ENCODE measurements around the gene INPP1.
"Not testable (repeated sequence)": the region's sequence is repeated elsewhere in the genome, so short reads cannot be mapped to it uniquely, and the experiment has no call there.

Gene INPP1

DNA sequence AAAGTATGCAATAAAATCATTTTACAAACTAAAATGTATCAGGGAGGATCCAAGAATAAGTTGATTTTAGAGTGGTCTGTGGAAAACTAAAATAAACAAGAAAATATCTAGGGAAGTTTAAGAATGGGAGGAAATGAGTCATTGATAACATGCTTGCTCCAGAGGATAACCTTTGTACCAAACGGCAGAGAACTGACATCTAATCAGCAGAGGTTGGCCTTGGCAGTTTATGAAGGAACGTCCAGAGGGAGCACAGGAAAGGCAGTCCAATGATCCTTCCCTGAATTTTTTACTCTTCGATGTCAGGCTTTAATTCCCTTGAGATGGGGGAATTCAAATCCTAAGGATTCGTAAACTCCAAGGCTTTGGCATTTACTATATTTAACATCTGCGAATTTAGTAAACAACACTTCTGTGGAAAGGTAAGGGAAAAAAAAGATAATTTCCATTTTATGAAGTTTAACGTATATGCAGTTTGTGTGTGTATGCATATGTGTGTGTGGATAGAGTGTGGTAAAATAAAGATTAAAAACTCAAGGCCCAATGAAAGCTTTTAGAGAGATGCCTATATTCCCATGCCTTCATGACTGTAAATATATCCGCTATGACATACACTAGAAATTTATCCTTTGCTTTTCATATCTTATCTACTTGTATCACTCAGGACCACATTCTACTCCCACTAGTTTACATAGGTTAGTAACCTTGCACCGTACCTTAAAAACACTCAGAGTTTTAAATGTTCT lies 8.7 kb upstream of the INPP1 start:
- DNase-seq = no peak

DNA sequence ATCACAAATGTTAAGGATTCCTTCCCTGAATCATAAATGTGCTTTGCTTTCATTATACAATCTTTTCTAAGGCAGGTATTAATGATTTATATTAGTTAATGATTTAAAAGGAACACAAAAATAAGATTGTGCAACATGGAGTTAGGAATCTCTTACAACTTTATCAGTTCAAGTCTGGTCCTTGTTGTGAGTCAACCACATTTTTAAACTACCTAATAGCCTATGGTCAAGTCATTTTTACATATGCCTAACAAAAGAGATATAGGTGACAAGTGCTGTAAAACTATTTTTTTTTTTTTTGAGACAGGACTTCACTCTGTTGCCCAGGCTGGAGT lies 8.2 kb upstream of the INPP1 start:
- no peak for DNase-seq

- DNase-seq = not testable (repeated sequence)
Measured at GRCh38 chr2:190335584-190335983, 7.8 kb upstream of the INPP1 start.

- DNase-seq = no peak
Measured at GRCh38 chr2:190336420-190336819, 7.0 kb upstream of the INPP1 start.

- DNase-seq = no peak
Measured at GRCh38 chr2:190338453-190338852, 4.9 kb upstream of the INPP1 start.

DNA sequence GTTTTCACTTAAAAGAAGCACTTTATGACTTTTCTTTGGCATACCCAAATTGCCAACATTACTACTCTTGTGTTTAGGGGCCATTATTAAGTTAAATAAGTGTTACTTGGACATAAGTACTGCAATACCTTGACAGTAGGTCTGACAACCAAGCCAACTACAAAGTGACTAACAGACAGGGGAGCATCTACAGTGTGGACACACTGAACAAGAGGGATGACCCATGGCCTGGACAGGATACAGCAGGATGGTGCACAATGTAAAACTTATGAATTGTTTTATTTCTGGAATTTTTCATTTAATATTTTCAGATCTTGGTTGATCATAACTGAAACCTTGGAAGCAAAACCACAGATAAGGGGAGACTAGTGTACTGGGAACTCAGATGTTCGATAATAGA lies 4.0 kb upstream of the INPP1 start:
- DNase-seq = no peak

DNA sequence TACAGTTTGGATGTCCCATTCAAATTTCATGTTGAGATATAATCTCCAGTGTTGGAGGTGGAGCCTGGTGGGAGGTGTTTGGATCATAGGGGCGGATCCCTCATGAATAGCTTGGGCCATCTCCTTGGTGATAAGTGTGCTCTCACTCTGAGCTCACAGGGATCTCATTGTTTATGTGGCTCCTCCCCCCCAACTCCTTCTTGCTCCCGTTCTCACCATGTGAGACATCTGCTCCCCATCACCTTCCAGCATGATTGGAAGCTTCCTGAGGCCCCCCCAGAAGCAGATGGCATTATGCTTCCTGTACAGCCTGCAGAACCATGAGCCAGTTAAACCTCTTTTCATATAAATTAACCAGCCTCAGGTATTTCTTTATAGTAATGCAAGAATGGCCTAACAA lies 3.0 kb upstream of the INPP1 start:
- no peak for DNase-seq

- DNase-seq = no peak
Measured at GRCh38 chr2:190342611-190343010, 778 bp upstream of the INPP1 start.

GRCh38 chr2:190343089-190343535 lies 277 bp upstream of the INPP1 start:
- DNase-seq = no peak

- DNase-seq = no peak
Measured at GRCh38 chr2:190344276-190344827, 963 bp downstream of the INPP1 start.

DNA sequence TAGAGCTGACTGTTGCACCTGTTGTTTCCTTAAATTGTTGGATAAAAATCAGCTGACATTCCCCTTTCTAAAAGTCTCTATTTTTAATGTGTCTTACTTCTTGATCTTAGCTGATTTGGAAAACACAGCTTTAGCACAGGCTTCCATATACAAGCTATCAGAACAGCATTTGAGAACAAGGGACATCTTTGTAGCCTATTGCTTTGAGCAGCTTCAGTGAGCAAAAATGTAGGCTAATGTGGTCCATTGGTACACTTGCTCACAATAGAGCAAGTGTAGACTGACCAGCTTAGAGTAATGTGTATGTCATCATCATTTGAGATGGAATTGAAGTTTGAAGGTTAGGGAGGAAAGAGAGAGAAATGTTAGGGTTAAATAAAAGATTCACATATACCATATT lies 7.0 kb downstream of the INPP1 start:
- no peak for DNase-seq

DNA sequence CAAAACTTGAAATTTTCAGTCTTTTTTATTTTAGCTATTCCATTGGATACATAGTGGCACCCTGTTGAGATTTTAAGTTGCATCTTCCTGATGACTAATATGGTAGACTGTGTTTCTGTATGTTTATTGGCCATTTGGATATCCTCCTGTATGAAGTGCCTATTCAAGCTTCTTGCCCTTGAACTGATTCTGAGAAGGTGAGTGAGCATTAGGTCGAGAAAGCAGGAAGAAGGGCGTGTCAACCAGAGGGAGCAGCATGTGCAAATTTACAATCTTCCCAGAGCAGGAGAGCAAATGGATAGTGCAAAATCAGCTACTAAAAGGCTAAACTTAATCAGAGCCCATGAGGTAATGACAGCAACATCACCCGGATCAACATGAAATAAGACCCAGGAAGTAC lies 8.6 kb downstream of the INPP1 start:
- DNase-seq = no peak

DNA sequence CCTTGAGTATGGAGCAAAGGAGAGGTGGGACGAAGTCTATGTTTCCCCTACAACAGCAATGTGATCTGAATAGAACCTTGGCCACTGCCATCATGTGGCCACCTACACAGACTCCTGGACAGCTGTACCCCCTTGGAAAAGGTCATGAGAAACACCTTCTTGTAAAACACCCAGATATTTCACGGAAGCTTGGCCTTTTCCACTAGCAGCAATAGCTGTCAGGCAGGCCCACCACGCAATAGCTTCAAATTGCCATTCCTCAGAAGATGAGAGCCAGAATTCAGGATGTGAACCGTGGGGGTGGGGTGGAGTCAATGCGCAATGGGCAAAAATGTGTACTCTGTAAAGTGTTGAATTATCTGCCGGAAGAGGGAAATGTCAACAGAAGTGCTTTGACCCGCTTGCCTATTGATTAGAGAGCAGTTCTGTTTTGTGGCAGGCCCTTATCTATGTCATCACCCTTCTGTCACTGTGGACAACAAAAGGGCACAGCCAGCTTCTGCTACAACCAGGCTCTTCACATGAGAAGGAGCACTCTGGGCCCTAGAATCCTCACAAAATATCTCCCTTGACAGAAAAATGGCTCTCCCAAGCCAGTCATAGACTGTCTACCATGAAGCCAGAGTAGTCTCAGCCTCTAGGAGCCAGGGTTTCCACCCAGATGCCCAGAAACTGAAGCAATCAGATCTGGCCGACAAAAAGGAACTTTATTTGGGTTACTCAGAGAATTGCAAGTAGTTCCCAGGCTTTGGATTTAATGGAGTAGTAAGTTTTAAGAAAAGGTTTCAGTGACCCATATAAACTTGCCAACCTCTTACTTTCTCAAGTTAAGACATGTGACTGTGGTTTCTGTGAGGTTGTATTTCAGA lies 9.5 kb downstream of the INPP1 start:
- no peak for DNase-seq

DNA sequence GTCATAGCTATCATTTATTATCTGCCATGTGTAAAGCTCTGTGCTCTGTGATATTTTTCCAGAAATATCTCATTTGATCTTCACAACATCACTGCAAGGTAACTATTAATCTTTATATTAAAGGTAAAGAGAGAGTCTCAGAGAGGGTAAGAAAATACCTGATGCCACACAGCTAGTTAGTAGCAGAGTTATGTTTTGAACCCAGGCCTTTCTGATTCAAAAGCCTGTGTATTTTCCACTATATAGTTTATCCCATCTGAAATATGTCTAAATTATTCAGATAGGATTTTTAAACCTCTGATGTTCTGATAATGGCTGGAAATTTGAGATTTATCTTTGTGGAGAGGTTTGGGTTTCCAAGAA lies 10.1 kb downstream of the INPP1 start:
- DNase-seq = no peak

- no peak for DNase-seq
Measured at GRCh38 chr2:190354003-190354690, 10.8 kb downstream of the INPP1 start.

- no peak for DNase-seq
Measured at GRCh38 chr2:190355968-190356644, 12.7 kb downstream of the INPP1 start.

DNA sequence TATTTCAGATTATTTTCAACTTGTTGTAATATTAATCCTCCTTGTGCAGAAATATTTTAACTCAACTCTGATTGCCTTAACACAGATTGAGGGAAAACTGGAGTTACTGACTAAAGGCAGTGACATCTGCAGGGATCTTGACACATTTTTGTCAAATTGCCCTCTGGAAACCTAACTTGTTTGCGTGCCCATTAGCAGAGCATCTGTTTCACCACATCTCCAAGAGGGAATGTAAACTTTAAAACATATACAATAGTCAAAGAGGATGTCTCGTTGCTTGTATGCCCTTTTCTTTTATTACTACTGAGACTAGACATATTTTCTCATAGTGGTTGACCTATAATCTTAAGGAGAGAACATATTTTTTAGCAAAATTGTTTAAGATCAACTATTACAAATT lies 14.2 kb downstream of the INPP1 start:
- no peak for DNase-seq

- DNase-seq = not testable (repeated sequence)
Measured at GRCh38 chr2:190358655-190359448, 15.5 kb downstream of the INPP1 start.

- DNase-seq = no peak
Measured at GRCh38 chr2:190360561-190360960, 17.2 kb downstream of the INPP1 start.

- no peak for DNase-seq
Measured at GRCh38 chr2:190360965-190361364, 17.6 kb downstream of the INPP1 start.

DNA sequence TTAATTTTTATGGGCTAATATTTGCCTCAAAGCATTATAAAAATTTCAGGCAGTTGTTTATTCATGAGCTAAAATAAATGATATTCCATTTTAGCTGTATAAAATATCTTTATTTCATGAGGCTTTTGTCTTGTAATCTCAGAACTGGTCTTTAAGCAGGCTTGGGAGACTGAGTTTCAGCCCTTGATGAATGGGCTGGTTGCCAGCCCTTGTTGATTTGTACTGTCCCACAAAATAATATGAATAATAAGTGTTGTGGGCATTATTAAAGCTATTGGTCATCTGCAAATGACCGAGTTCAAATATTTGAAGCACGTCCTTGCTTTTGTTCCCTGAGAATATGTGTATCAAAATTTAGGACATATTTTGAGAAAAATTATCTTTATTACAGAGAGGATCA lies 18.2 kb downstream of the INPP1 start:
- DNase-seq = no peak

- no peak for DNase-seq
Measured at GRCh38 chr2:190362894-190363293, 19.5 kb downstream of the INPP1 start.
